K562 (cell line): ENCODE data around the gene CFDP1. TPM values are rescaled to one million over a fixed set of nuclear protein-coding genes. Genes with fewer than 3 reads are reported as not detected.

Experiments
- ATAC-seq: fragments of 200-7000 bp; cut with Tn5 transposase; 3 replicates; pipeline ENCODE4 v1.9.1; 2020; ENCODE audit warnings: moderate library complexity
- BruUV-seq: library from RNA; stranded (reverse); fragments of 400-500 nt; replicated peaks from 2 replicates; lab custom pipeline; 2021; lab: Mats Ljungman, UMichigan
- CTCF ChIA-PET: fragments of 300-600 bp; formaldehyde crosslinking; extraction: SDS; loops from one replicate; lab custom pipeline; 2021; ENCODE audit warnings: low intra/inter-chr PET ratio; lab: Yijun Ruan, JAX
- POLR2A ChIA-PET: fragments of 300-600, 350-650 bp; sonication (Branson Sonifier 250); formaldehyde crosslinking; extraction: SDS; loops from one replicate; lab custom pipeline; 2021; ENCODE audit warnings: antibody characterized with exemption, inconsistent platforms; lab: Yijun Ruan, JAX
- DNase-seq, 4 experiments: peaks; one replicate each; pipeline versions ENCODE4 v3.0.0 to v3.0.0-alpha.2; 2011 to 2018; ENCODE audit warnings: low spot score in 3 of 4, mixed read lengths in 3 of 4; ENCODE audit errors: extremely low read depth in 1 of 4
- FAIRE-seq: peaks from 2 replicates; lab custom pipeline; 2011; peaks lifted over from hg19 to GRCh38; lab: Jason Lieb, UNC
- H2AFZ ChIP-seq: 2 replicates; pipeline ENCODE4 v1.6.0; 2011; ENCODE audit warnings: low read depth, low read length, control low read depth, inconsistent platforms
- H3K27ac ChIP-seq: fragments of 200-600 bp; 3 replicates; pipeline ENCODE4 v1.8.0; 2011; ENCODE audit warnings: low read depth, mild to moderate bottlenecking, control low read depth, inconsistent platforms, low read length, moderate library complexity, mixed read lengths; ENCODE audit errors: extremely low read depth
- H3K27me3 ChIP-seq, 2 experiments: fragments of 300-600 bp in 1 of 2; 2 replicates in 1 of 2; 3 replicates in 1 of 2; pipeline versions ENCODE4 v1.6.0 to v1.8.0; 2011; ENCODE audit warnings: inconsistent platforms in 2 of 2, low read length in 2 of 2, mild to moderate bottlenecking in 1 of 2, mixed read lengths in 1 of 2, moderate library complexity in 1 of 2; ENCODE audit not compliant: control insufficient read depth in 2 of 2, insufficient read depth in 2 of 2
- H3K36me3 ChIP-seq: fragments of 300-600 bp; 3 replicates; pipeline ENCODE4 v1.8.0; 2011; ENCODE audit warnings: mild to moderate bottlenecking, low read length, inconsistent platforms; ENCODE audit not compliant: control insufficient read depth, insufficient read depth
- H3K4me1 ChIP-seq, 2 experiments: fragments of 200-600 bp in 1 of 2; replicated peaks in 1 of 2; 2 replicates in 1 of 2; 3 replicates in 1 of 2; pipeline versions ENCODE4 v1.5.1 to v1.8.0; 2011; ENCODE audit warnings: inconsistent platforms in 2 of 2, low read length in 2 of 2, mild to moderate bottlenecking in 1 of 2, mixed read lengths in 1 of 2, moderate library complexity in 1 of 2; ENCODE audit not compliant: control insufficient read depth in 2 of 2, insufficient read depth in 2 of 2
- H3K4me2 ChIP-seq: 2 replicates; pipeline ENCODE4 v1.6.1; 2011; ENCODE audit warnings: low read length, control low read depth, inconsistent platforms, mixed read lengths; ENCODE audit not compliant: insufficient read depth
- H3K4me3 ChIP-seq: fragments of 200-600 bp; sonication (generic), shearing (Covaris generic); 2 replicates; pipeline ENCODE4 v1.5.1; 2016; ENCODE audit warnings: control low read depth, inconsistent platforms
- H3K79me2 ChIP-seq: fragments of 200-600 bp; 3 replicates; pipeline ENCODE4 v1.8.0; 2011; ENCODE audit warnings: low read length, inconsistent platforms; ENCODE audit not compliant: control insufficient read depth, insufficient read depth
- H3K9ac ChIP-seq, 2 experiments: 2 replicates each; pipeline versions ENCODE4 v1.6.0 to v1.6.1; 2011; ENCODE audit warnings: low read depth in 2 of 2, low read length in 2 of 2, control low read depth in 1 of 2, inconsistent platforms in 1 of 2, mild to moderate bottlenecking in 1 of 2, mixed read lengths in 1 of 2; ENCODE audit not compliant: insufficient read depth in 1 of 2
- H3K9me1 ChIP-seq: one replicate; pipeline ENCODE4 v1.6.0; 2011; ENCODE audit warnings: inconsistent platforms, mild to moderate bottlenecking, low read length, moderate library complexity; ENCODE audit not compliant: control insufficient read depth, insufficient read depth
- H3K9me3 ChIP-seq: replicated peaks from 2 replicates; pipeline ENCODE4 v1.5.1; 2011; ENCODE audit warnings: low read depth, low read length, inconsistent platforms; ENCODE audit not compliant: control insufficient read depth, insufficient read depth
- H4K20me1 ChIP-seq: replicated peaks from 2 replicates; pipeline ENCODE4 v1.6.1; 2011; ENCODE audit warnings: low read length, inconsistent platforms, mixed read lengths; ENCODE audit not compliant: control insufficient read depth, insufficient read depth
- CLOCK ChIP-seq: fragments of 250-450 bp; sonication (Bioruptor Pico); IDR thresholded peaks from 2 replicates; pipeline ENCODE4 v1.4.0; 2020; ENCODE audit warnings: mild to moderate bottlenecking, moderate library complexity, borderline replicate concordance
- CREM ChIP-seq: IDR thresholded peaks from 2 replicates; pipeline ENCODE4 v1.6.1; 2014; ENCODE audit warnings: antibody characterized with exemption, low read depth
- RAD21 ChIP-seq, 2 experiments: fragments of 250-450 bp in 1 of 2; fragments of 450-650 bp in 1 of 2; sonication (Bioruptor Pico) in 1 of 2; formaldehyde crosslinking in 1 of 2; IDR thresholded peaks in 1 of 2; conservative IDR thresholded peaks in 1 of 2; 2 replicates each; pipeline versions ENCODE4 v1.4.0 to v1.8.0; 2020 to 2022; ENCODE audit warnings: mild to moderate bottlenecking in 2 of 2, moderate library complexity in 1 of 2
- ZBTB7A ChIP-seq: IDR thresholded peaks from 2 replicates; pipeline ENCODE4 v1.6.1; 2011; ENCODE audit warnings: low read depth, mild to moderate bottlenecking, low read length, moderate library complexity, borderline replicate concordance; ENCODE audit not compliant: control insufficient read depth
- WGBS: fragments of 100-300 bp; shearing (Covaris generic); methylation state at CpG from one replicate; pipeline ENCODE4 v1.1.6; 2016; ENCODE audit warnings: low coverage, mixed read lengths; ENCODE audit not compliant: insufficient coverage; ENCODE audit errors: missing lambda C conversion rate; 5-methylcytosine and 5-hydroxymethylcytosine counted together
- in situ Hi-C: fragments of 300-500 bp; cut with MboI; formaldehyde crosslinking; loops from 4 replicates; pipeline ENCODE4 v1.15.0; 2018; ENCODE audit warnings: inconsistent platforms, mixed read lengths
- intact Hi-C: fragments of 100-400 bp; cut with micrococcal nuclease; formaldehyde crosslinking; loops from 2 replicates; pipeline ENCODE4 v1.14.2; 2022
- polyA plus RNA-seq, 8 experiments: library from polyadenylated mRNA; depleted of rRNA in 4 of 8; stranded (reverse) in 5 of 8; unstranded in 3 of 8; fragments of >200 nt; fragmentation: Nextera tagmentation in 2 of 8; fragmentation: Illumina TruSeq in 1 of 8; extraction: Ambion mirVana in 2 of 8; extraction: Trizol in 1 of 8; gene quantifications; 2 replicates each; pipeline versions ENCODE4 v1.2.1 to v1.2.3, GENCODE V29; 2011 to 2014; ENCODE audit warnings: inconsistent platforms in 1 of 8, missing spikeins in 1 of 8
- total RNA-seq, 7 experiments: library from RNA; depleted of rRNA in 6 of 7; stranded (reverse); fragments of >200 nt in 6 of 7; fragmentation: Illumina TruSeq in 2 of 7; extraction: Trizol in 2 of 7; gene quantifications; 2 replicates each; pipeline versions ENCODE4 v1.2.1 to v1.2.3, GENCODE V29; 2011 to 2021; ENCODE audit warnings: low replicate concordance in 1 of 7
- TF ChIP-seq, protein P1 (sequence below): sonication (generic); formaldehyde crosslinking; IDR thresholded peaks from 2 replicates; pipeline ENCODE4 v1.9.0; 2022; ENCODE audit warnings: mild to moderate bottlenecking, missing genetic modification reagents
- TF ChIP-seq, protein P2 (sequence below), 3 experiments: IDR thresholded peaks in 2 of 3; conservative IDR thresholded peaks in 1 of 3; 2 replicates each; pipeline ENCODE4 v1.5.1; 2011 to 2012; ENCODE audit warnings: low read length in 3 of 3, mild to moderate bottlenecking in 3 of 3, control low read depth in 2 of 3, improper control_type of control experiment in 1 of 3, inconsistent platforms in 1 of 3, low read depth in 1 of 3, mixed read lengths in 1 of 3, moderate library complexity in 1 of 3; ENCODE audit not compliant: insufficient read depth in 2 of 3
- TF ChIP-seq, protein P3 (sequence below): IDR thresholded peaks from 2 replicates; pipeline ENCODE4 v1.6.1; 2012; ENCODE audit warnings: low read depth, low read length, improper control_type of control experiment, borderline replicate concordance
- TF ChIP-seq, protein P4 (sequence below): sonication (generic); formaldehyde crosslinking; IDR thresholded peaks from 2 replicates; pipeline ENCODE4 v1.9.0; 2022; ENCODE audit warnings: mild to moderate bottlenecking, missing genetic modification reagents

The CFDP1 gene
- total and polyA plus RNA-seq, 9 of the 15 experiments (the other 6 are each of a cell fraction or from before 2014, with no cell fraction given) = 31.5 to 78.4 (median 61.7) TPM

DNA sequence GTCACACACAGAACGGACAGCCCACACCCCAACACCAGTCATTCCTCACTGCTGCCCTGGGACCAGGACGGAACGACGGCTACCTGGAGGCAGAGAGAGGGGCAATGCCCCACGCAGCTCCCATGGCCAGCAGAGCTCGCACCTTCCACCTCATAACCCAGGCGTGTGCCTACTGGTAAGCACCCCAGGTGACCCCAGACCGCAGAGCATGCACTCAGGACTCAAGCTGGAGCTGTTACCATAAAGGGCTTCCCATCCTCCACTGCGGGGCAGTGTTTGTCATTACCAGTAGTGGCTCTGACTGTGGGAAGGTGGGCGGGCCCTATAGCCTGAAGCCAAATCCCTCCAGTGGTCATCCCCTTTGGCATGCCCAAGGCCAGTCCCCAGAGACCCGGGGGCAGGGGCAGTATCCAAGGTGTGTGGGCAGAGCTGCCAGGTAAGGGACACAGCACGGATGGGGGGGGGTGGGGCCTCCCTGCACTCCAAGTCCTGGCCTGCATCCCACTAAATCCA lies 177.2 kb downstream of the CFDP1 start:
- intact Hi-C loops (no loop called here), in situ Hi-C loops (no loop called here)
- Histone ChIP-seq H3K9me1 (peaks cover 6% of the 10 kb centered on the region), H3K4me1 (peaks cover 6 to 55% of the 10 kb centered on the region in 2 experiments; a peak in 3 of 5 replicates), H3K9me3 (no peaks in the 10 kb centered on the region), H3K79me2 (peaks cover 3% of the 10 kb centered on the region; the same call in 1 of the 3 replicates), H3K4me3 (no peak overlapping the region), H3K27ac (no peak overlapping the region), H3K9ac (peak overlapping the region in 1 of 2 experiments; percentile 85; a peak in 2 of 4 replicates), H4K20me1 (peaks cover 13% of the 10 kb centered on the region), H3K27me3 (no peaks in the 10 kb centered on the region), H3K4me2 (no peak overlapping the region), H3K36me3 (no peaks in the 10 kb centered on the region), H2AFZ (no peak overlapping the region)
- no TSS peak for BruUV-seq
- 38% methylated on average over 12 of the region's 12 CpGs for WGBS
- TF ChIP-seq RAD21 (CRISPR knock-in tag; conservative IDR thresholded peaks at IDR 0.05 in 1 of 2, IDR thresholded peaks at IDR 0.05 in 1 of 2) (peak in 1 of 2 experiments; percentile 44; a peak in 2 of 4 replicates), ZBTB7A (peak; percentile 34; the same call in 1 of the 2 replicates), CLOCK (CRISPR knock-in tag) (no peak), CREM (peak; percentile 28; the same call in 1 of the 2 replicates)
- TF ChIP-seq, protein P1, sequence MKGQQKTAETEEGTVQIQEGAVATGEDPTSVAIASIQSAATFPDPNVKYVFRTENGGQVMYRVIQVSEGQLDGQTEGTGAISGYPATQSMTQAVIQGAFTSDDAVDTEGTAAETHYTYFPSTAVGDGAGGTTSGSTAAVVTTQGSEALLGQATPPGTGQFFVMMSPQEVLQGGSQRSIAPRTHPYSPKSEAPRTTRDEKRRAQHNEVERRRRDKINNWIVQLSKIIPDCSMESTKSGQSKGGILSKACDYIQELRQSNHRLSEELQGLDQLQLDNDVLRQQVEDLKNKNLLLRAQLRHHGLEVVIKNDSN (CRISPR knock-in tag) = 0 out of 2 replicates have a peak, but pooled peaks have one; percentile 21
- TF ChIP-seq, protein P2, sequence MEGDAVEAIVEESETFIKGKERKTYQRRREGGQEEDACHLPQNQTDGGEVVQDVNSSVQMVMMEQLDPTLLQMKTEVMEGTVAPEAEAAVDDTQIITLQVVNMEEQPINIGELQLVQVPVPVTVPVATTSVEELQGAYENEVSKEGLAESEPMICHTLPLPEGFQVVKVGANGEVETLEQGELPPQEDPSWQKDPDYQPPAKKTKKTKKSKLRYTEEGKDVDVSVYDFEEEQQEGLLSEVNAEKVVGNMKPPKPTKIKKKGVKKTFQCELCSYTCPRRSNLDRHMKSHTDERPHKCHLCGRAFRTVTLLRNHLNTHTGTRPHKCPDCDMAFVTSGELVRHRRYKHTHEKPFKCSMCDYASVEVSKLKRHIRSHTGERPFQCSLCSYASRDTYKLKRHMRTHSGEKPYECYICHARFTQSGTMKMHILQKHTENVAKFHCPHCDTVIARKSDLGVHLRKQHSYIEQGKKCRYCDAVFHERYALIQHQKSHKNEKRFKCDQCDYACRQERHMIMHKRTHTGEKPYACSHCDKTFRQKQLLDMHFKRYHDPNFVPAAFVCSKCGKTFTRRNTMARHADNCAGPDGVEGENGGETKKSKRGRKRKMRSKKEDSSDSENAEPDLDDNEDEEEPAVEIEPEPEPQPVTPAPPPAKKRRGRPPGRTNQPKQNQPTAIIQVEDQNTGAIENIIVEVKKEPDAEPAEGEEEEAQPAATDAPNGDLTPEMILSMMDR (IDR thresholded peaks at IDR 0.05 in 2 of 3, conservative IDR thresholded peaks at IDR 0.05 in 1 of 3; ENCODE audit: insufficient read depth in 2 of 3, low read depth in 1 of 3, low read length in 3 of 3) = peak; percentile 41 to 56 (median 53); a peak in 4 of 6 replicates
- TF ChIP-seq, protein P3, sequence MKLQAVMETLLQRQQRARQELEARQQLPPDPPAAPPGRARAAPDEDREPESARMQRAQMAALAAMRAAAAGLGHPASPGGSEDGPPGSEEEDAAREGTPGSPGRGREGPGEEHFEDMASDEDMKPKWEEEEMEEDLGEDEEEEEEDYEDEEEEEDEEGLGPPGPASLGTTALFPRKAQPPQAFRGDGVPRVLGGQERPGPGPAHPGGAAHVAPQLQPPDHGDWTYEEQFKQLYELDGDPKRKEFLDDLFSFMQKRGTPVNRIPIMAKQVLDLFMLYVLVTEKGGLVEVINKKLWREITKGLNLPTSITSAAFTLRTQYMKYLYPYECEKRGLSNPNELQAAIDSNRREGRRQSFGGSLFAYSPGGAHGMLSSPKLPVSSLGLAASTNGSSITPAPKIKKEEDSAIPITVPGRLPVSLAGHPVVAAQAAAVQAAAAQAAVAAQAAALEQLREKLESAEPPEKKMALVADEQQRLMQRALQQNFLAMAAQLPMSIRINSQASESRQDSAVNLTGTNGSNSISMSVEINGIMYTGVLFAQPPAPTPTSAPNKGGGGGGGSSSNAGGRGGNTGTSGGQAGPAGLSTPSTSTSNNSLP = no peak
- TF ChIP-seq, protein P4, sequence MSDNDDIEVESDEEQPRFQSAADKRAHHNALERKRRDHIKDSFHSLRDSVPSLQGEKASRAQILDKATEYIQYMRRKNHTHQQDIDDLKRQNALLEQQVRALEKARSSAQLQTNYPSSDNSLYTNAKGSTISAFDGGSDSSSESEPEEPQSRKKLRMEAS (CRISPR knock-in tag) = peak; percentile 48
- ChIA-PET CTCF (interaction anchor here (1.4 kb wide), 1 partner anchor 129 kb away, joined by 7 read pairs; no protein-coding TSS in a partner anchor), POLR2A (interaction anchor here (0.7 kb wide), 1 partner anchor 527 kb away, joined by 3 read pairs; no protein-coding TSS in a partner anchor)
- ATAC-seq (peak; percentile 74), FAIRE-seq (peak; percentile 90), DNase-seq (peak; percentile 69 to 71 (median 70))
